Measurements from ENCODE around the gene RASGRF1. TPM values are rescaled to one million over a fixed set of nuclear protein-coding genes. Genes with fewer than 3 reads are reported as not detected.

Gene RASGRF1
- total RNA-seq, 4 donors from 2014 or later: 5.4 to 73.4 TPM; not detected in 2

- peak overlapping the region in 3 of 4 donors; percentile 19 to 80 (median 30) for H3K27ac ChIP-seq
- no peak for DNase-seq
- no peak overlapping the region for H3K4me3 ChIP-seq
- TF ChIP-seq CTCF (IDR thresholded peaks at IDR 0.05): no peak
- TF ChIP-seq POLR2A (IDR thresholded peaks at IDR 0.05): no peak
- H3K9me3 ChIP-seq: no peaks in the 10 kb centered on the region
- H3K36me3 ChIP-seq: peaks cover 0 to 28% (median 0%) of the 10 kb centered on the region in 3 donors
- peaks cover 0 to 17% (median 4%) of the 10 kb centered on the region in 4 donors for H3K4me1 ChIP-seq
- H3K27me3 ChIP-seq: no peaks in the 10 kb centered on the region
These were observed 153.3 kb downstream of the RASGRF1 start for GRCh38 chr15:78937132-78937739.

- Histone ChIP-seq H3K4me1 (peaks cover 0 to 17% (median 4%) of the 10 kb centered on the region in 4 donors), H3K4me3 (no peak overlapping the region), H3K27me3 (no peaks in the 10 kb centered on the region), H3K27ac (peak overlapping the region in 1 of 4 donors; percentile 2), H3K36me3 (peaks cover 0 to 29% (median 0%) of the 10 kb centered on the region in 3 donors), H3K9me3 (no peaks in the 10 kb centered on the region)
- TF ChIP-seq POLR2A (IDR thresholded peaks at IDR 0.05): no peak
- TF ChIP-seq CTCF (IDR thresholded peaks at IDR 0.05): no peak
- no peak for DNase-seq
These were observed 155.9 kb downstream of the RASGRF1 start for GRCh38 chr15:78934655-78935023.

GRCh38 chr15:78933823-78934654 lies 156.5 kb downstream of the RASGRF1 start:
- H3K4me1 ChIP-seq: peaks cover 0 to 17% (median 4%) of the 10 kb centered on the region in 4 donors
- no peak overlapping the region for H3K4me3 ChIP-seq
- H3K36me3 ChIP-seq: peaks cover 0 to 29% (median 0%) of the 10 kb centered on the region in 3 donors
- no peak for DNase-seq
- no peak for TF ChIP-seq POLR2A (IDR thresholded peaks at IDR 0.05)
- no peak for TF ChIP-seq CTCF (IDR thresholded peaks at IDR 0.05)
- no peaks in the 10 kb centered on the region for H3K27me3 ChIP-seq
- H3K9me3 ChIP-seq: no peaks in the 10 kb centered on the region
- peak overlapping the region in 1 of 4 donors; percentile 2 for H3K27ac ChIP-seq

GRCh38 chr15:78933187-78933822 lies 157.3 kb downstream of the RASGRF1 start:
- Histone ChIP-seq H3K27ac (no peak overlapping the region), H3K27me3 (no peaks in the 10 kb centered on the region), H3K36me3 (peaks cover 0 to 29% (median 0%) of the 10 kb centered on the region in 3 donors), H3K4me3 (no peak overlapping the region), H3K9me3 (no peaks in the 10 kb centered on the region), H3K4me1 (peaks cover 0 to 10% (median 4%) of the 10 kb centered on the region in 4 donors)
- TF ChIP-seq POLR2A (IDR thresholded peaks at IDR 0.05) (no peak), CTCF (IDR thresholded peaks at IDR 0.05) (no peak)
- DNase-seq: no peak

- Histone ChIP-seq H3K27me3 (no peaks in the 10 kb centered on the region), H3K27ac (no peak overlapping the region)
These were observed 158.2 kb downstream of the RASGRF1 start for GRCh38 chr15:78932258-78932808.

More at GRCh38 chr15:78932258-78932808, 158.2 kb downstream of the RASGRF1 start:
- Histone ChIP-seq H3K36me3 (peaks cover 0 to 37% (median 0%) of the 10 kb centered on the region in 3 donors), H3K9me3 (no peaks in the 10 kb centered on the region), H3K4me3 (no peak overlapping the region), H3K4me1 (peaks cover 0 to under 1% (median 0%) of the 10 kb centered on the region in 4 donors)
- DNase-seq: no peak
- no peak for TF ChIP-seq POLR2A (IDR thresholded peaks at IDR 0.05)
- no peak for TF ChIP-seq CTCF (IDR thresholded peaks at IDR 0.05)
